T-helper 1 cell (primary cell): ENCODE results near the gene CHERP.

Experiments
- DNase-seq, 5 donors: peaks; one replicate each; pipeline ENCODE4 v3.0.0-alpha.2; 2012 to 2020
- total RNA-seq, 4 donors: gene quantifications; one replicate each; lab custom pipeline; 2026; lab: John Stamatoyannopoulos, UW

Gene CHERP
- total RNA-seq: 26.3 to 34.7 (median 30.5) reads per million in 4 donors

GRCh38 chr19:16542045-16542909, at the start of gene CHERP:
CHERP (minus strand) TSS chr19:16542437; CDS start chr19:16542378, 59 bp downstream.
- DNase-seq: peak; percentile 90 to 95 (median 93)

GRCh38 chr19:16590876-16591802, 48.9 kb upstream of the CHERP start:
- no peak for DNase-seq

- no peak for DNase-seq
Observed at GRCh38 chr19:16589917-16590316, 47.7 kb upstream of the CHERP start.

GRCh38 chr19:16588824-16589577, 46.8 kb upstream of the CHERP start:
- no peak for DNase-seq

GRCh38 chr19:16587833-16588823, 45.9 kb upstream of the CHERP start:
- DNase-seq: peak in 4 of 5 donors; percentile 55 to 84 (median 61)

GRCh38 chr19:16586991-16587832, 45.0 kb upstream of the CHERP start:
- peak in 4 of 5 donors; percentile 44 to 70 (median 56) for DNase-seq

- DNase-seq: no peak
Observed at GRCh38 chr19:16586477-16586871, 44.2 kb upstream of the CHERP start.

- peak in 1 of 5 donors; percentile 52 for DNase-seq
Observed at GRCh38 chr19:16585808-16586476, 43.7 kb upstream of the CHERP start.

GRCh38 chr19:16585094-16585801, 43.0 kb upstream of the CHERP start:
- DNase-seq: no peak

- DNase-seq: peak; percentile 88 to 96 (median 91)
Observed at GRCh38 chr19:16584248-16585093, 42.2 kb upstream of the CHERP start.

GRCh38 chr19:16582486-16583261, 40.4 kb upstream of the CHERP start:
- no peak for DNase-seq

GRCh38 chr19:16581971-16582343, 39.7 kb upstream of the CHERP start:
- no peak for DNase-seq

- DNase-seq: no peak
Observed at GRCh38 chr19:16581145-16581970, 39.1 kb upstream of the CHERP start.

GRCh38 chr19:16579381-16579780, 37.1 kb upstream of the CHERP start:
- no peak for DNase-seq

- DNase-seq: no peak
Observed at GRCh38 chr19:16577531-16577985, 35.3 kb upstream of the CHERP start.
